Adrenal gland (tissue), 5 donors: ENCODE data around the gene LGALS3BP.

Source experiments
- CTCF ChIP-seq, 6 experiments: fragments of 450-650 bp in 4 of 6; fragments of 200-600 bp in 2 of 6; sonication (generic) in 1 of 6; IDR thresholded peaks; 1 replicate in 5 of 6; 2 replicates in 1 of 6; pipeline versions ENCODE4 v1.5.1 to v1.8.0; 2016 to 2021; ENCODE audit warnings: antibody characterized with exemption in 6 of 6, mild to moderate bottlenecking in 2 of 6, moderate library complexity in 1 of 6
- POLR2A ChIP-seq, 2 donors: fragments of 450-650 bp; IDR thresholded peaks; one replicate each; pipeline ENCODE4 v1.6.1; 2017; ENCODE audit warnings: antibody characterized with exemption in 2 of 2, mild to moderate bottlenecking in 2 of 2, moderate library complexity in 1 of 2
- donor health status: DM: no; HTN: no; CAD: no.

- no peak for TF ChIP-seq CTCF (IDR thresholded peaks at IDR 0.05)
- TF ChIP-seq POLR2A (IDR thresholded peaks at IDR 0.05), result no peak
Measured at GRCh38 chr17:78992542-78993212, 13.0 kb upstream of the LGALS3BP start.
